K562 (cell line): Measurements from ENCODE around the gene METRN. TPM values are rescaled to one million over a fixed set of nuclear protein-coding genes. Genes with fewer than 3 reads are reported as not detected.
A peak's percentile ranks its signal among the peaks of the same experiment; 100 is the strongest.

ENCODE experiments used
- BRF1 ChIP-seq: IDR thresholded peaks from 3 replicates; pipeline ENCODE4 v1.6.1; 2011; ENCODE audit warnings: borderline replicate concordance, mild to moderate bottlenecking; ENCODE audit not compliant: insufficient read length; ENCODE audit errors: extremely low read depth
- CBX1 ChIP-seq: sonication (generic); IDR thresholded peaks from 2 replicates; pipeline ENCODE4 v1.6.1; 2016; ENCODE audit warnings: antibody characterized with exemption, low read depth, mild to moderate bottlenecking
- CCNT2 ChIP-seq: IDR thresholded peaks from 2 replicates; pipeline ENCODE4 v1.6.1; 2011; ENCODE audit warnings: borderline replicate concordance, low read depth, mild to moderate bottlenecking, moderate library complexity, mixed read lengths, low read length; ENCODE audit not compliant: insufficient read length; ENCODE audit errors: extremely low read depth
- DEAF1 ChIP-seq: fragments of 450-650 bp; formaldehyde crosslinking; IDR thresholded peaks from 2 replicates; pipeline ENCODE4 v1.4.0; 2020; ENCODE audit warnings: mild to moderate bottlenecking, moderate library complexity
- EP300 ChIP-seq: IDR thresholded peaks from 2 replicates; pipeline ENCODE4 v1.6.1; 2012; ENCODE audit warnings: low read length, improper control_type of control experiment
- ETS1 ChIP-seq: conservative IDR thresholded peaks from 2 replicates; pipeline ENCODE4 v1.6.1; 2011; ENCODE audit warnings: low read depth, mild to moderate bottlenecking, low read length; ENCODE audit not compliant: control insufficient read depth
- GATA2 ChIP-seq: sonication (generic); formaldehyde crosslinking; IDR thresholded peaks from 2 replicates; pipeline ENCODE4 v1.4.0; 2020; ENCODE audit warnings: mild to moderate bottlenecking, missing genetic modification reagents
- MAFF ChIP-seq: IDR thresholded peaks from 2 replicates; pipeline ENCODE4 v1.6.1; 2012; ENCODE audit warnings: low read length, improper control_type of control experiment
- NCOR1 ChIP-seq: fragments of 450-650 bp; IDR thresholded peaks from 2 replicates; pipeline ENCODE4 v1.6.1; 2016; ENCODE audit warnings: mild to moderate bottlenecking, moderate library complexity
- NFXL1 ChIP-seq: fragments of 450-650 bp; formaldehyde crosslinking; IDR thresholded peaks from 2 replicates; pipeline ENCODE4 v1.4.0; 2021; ENCODE audit warnings: mild to moderate bottlenecking
- NR2F6 ChIP-seq: fragments of 450-650 bp; formaldehyde crosslinking; IDR thresholded peaks from 2 replicates; pipeline ENCODE4 v1.4.0; 2020; ENCODE audit warnings: mild to moderate bottlenecking
- NRF1 ChIP-seq, 2 experiments: fragments of 450-650 bp; IDR thresholded peaks in 1 of 2; conservative IDR thresholded peaks in 1 of 2; 2 replicates each; pipeline ENCODE4 v1.6.1; 2014; ENCODE audit warnings: mild to moderate bottlenecking in 2 of 2
- RBM22 ChIP-seq: fragments of 200-400 bp; formaldehyde crosslinking; IDR thresholded peaks from 2 replicates; pipeline ENCODE4 v1.6.1; 2018; ENCODE audit warnings: low read length, low read depth; ENCODE audit not compliant: poor library complexity, severe bottlenecking
- SLC30A9 ChIP-seq: fragments of 250-450 bp; sonication (Bioruptor Pico); IDR thresholded peaks from 2 replicates; pipeline ENCODE4 v1.8.0; 2022; ENCODE audit warnings: mild to moderate bottlenecking, moderate library complexity
- SMAD3 ChIP-seq: fragments of 450-650 bp; formaldehyde crosslinking; conservative IDR thresholded peaks from 2 replicates; pipeline ENCODE4 v1.4.0; 2020; ENCODE audit warnings: mild to moderate bottlenecking
- SP1 ChIP-seq: sonication (generic); formaldehyde crosslinking; IDR thresholded peaks from 2 replicates; pipeline ENCODE4 v1.8.1; 2022; ENCODE audit warnings: mild to moderate bottlenecking, missing genetic modification reagents
- TCF3 ChIP-seq: sonication (generic); formaldehyde crosslinking; IDR thresholded peaks from 2 replicates; pipeline ENCODE4 v1.4.0; 2020; ENCODE audit warnings: mild to moderate bottlenecking, missing genetic modification reagents
- XRCC5 ChIP-seq: fragments of 200-400 bp; formaldehyde crosslinking; IDR thresholded peaks from 2 replicates; pipeline ENCODE4 v1.6.1; 2017; ENCODE audit warnings: low read depth, mild to moderate bottlenecking, low read length
- ZNF134 ChIP-seq: fragments of 250-450 bp; sonication (Bioruptor Pico); conservative IDR thresholded peaks from 2 replicates; pipeline ENCODE4 v1.4.0; 2020
- ZNF143 ChIP-seq: sonication (generic); formaldehyde crosslinking; IDR thresholded peaks from 2 replicates; pipeline ENCODE4 v1.9.0; 2022; ENCODE audit warnings: mild to moderate bottlenecking, missing genetic modification reagents
- ZNF174 ChIP-seq: fragments of 250-450 bp; sonication (Bioruptor Pico); IDR thresholded peaks from 2 replicates; pipeline ENCODE4 v1.4.0; 2020; ENCODE audit warnings: mild to moderate bottlenecking
- ZNF197 ChIP-seq: fragments of 200-800 bp; sonication (Bioruptor generic); IDR thresholded peaks from 2 replicates; pipeline ENCODE4 v1.6.1; 2016; ENCODE audit warnings: low read depth, missing genetic modification characterization, missing compliant biosample characterization
- ZNF398 ChIP-seq: fragments of 250-450 bp; sonication (Bioruptor Pico); IDR thresholded peaks from 2 replicates; pipeline ENCODE4 v1.8.0; 2021; ENCODE audit warnings: moderate library complexity, mild to moderate bottlenecking, inconsistent platforms
- ZNF431 ChIP-seq: sonication (generic); formaldehyde crosslinking; IDR thresholded peaks from 2 replicates; pipeline ENCODE4 v1.8.0; 2022; ENCODE audit warnings: mild to moderate bottlenecking, missing genetic modification reagents
- ZNF699 ChIP-seq: fragments of 250-450 bp; sonication (Bioruptor Pico); IDR thresholded peaks from 2 replicates; pipeline ENCODE4 v1.8.0; 2021; ENCODE audit warnings: mild to moderate bottlenecking, moderate library complexity; ENCODE audit not compliant: insufficient replicate concordance
- ZNF780A ChIP-seq: fragments of 250-450 bp; sonication (Bioruptor Pico); IDR thresholded peaks from 2 replicates; pipeline ENCODE4 v1.5.0; 2021; ENCODE audit warnings: mild to moderate bottlenecking
- polyA plus RNA-seq, 8 experiments: library from polyadenylated mRNA; depleted of rRNA in 4 of 8; stranded (reverse) in 5 of 8; unstranded in 3 of 8; fragments of >200 nt; fragmentation: Nextera tagmentation in 2 of 8; fragmentation: Illumina TruSeq in 1 of 8; extraction: Ambion mirVana in 2 of 8; extraction: Trizol in 1 of 8; gene quantifications; 2 replicates each; pipeline versions ENCODE4 v1.2.1 to v1.2.3, GENCODE V29; 2011 to 2014; ENCODE audit warnings: inconsistent platforms in 1 of 8, missing spikeins in 1 of 8
- total RNA-seq, 7 experiments: library from RNA; depleted of rRNA in 6 of 7; stranded (reverse); fragments of >200 nt in 6 of 7; fragmentation: Illumina TruSeq in 2 of 7; extraction: Trizol in 2 of 7; gene quantifications; 2 replicates each; pipeline versions ENCODE4 v1.2.1 to v1.2.3, GENCODE V29; 2011 to 2021; ENCODE audit warnings: low replicate concordance in 1 of 7

Gene METRN
- total and polyA plus RNA-seq, 9 of the 15 experiments (the other 6 are each of a cell fraction or from before 2014, with no cell fraction given) = 0.20 to 89.8 (median 15.4) TPM

GRCh38 chr16:720990-721764 lies 6.3 kb downstream of the METRN start, which contains the start of gene ANTKMT (continued):
- TF ChIP-seq ETS1 (peak; percentile 82), ZNF174 (no peak), RBM22 (peak; percentile 71), SLC30A9 (CRISPR knock-in tag) (no peak; the same call in 1 of the 2 replicates), ZNF134 (CRISPR knock-in tag) (no peak), NR2F6 (CRISPR knock-in tag) (no peak), DEAF1 (no peak), CBX1 (peak; percentile 16; the same call in 1 of the 2 replicates), ZNF143 (no peak), GATA2 (CRISPR knock-in tag) (no peak), ZNF431 (CRISPR knock-in tag) (no peak), ZNF398 (CRISPR knock-in tag) (no peak), CCNT2 (peak; percentile 88), ZNF699 (CRISPR knock-in tag) (no peak), NFXL1 (CRISPR knock-in tag) (no peak), NRF1 (conservative IDR thresholded peaks at IDR 0.05 in 1 of 2, IDR thresholded peaks at IDR 0.05 in 1 of 2) (peak; percentile 78 to 84; a peak in 3 of 4 replicates), SMAD3 (CRISPR knock-in tag) (no peak), TCF3 (CRISPR knock-in tag) (no peak; the same call in 1 of the 2 replicates), ZNF780A (CRISPR knock-in tag) (no peak), ZNF197 (CRISPR knock-in tag) (no peak), EP300 (no peak), NCOR1 (no peak), SP1 (peak; percentile 53), XRCC5 (no peak), BRF1 (no peak), MAFF (no peak)
